Smooth muscle cell of the brain vasculature (primary cell): ENCODE results near the gene ZNF226.
"Not testable (repeated sequence)": the region's sequence is repeated elsewhere in the genome, so short reads cannot be mapped to it uniquely, and the experiment has no call there.

Experiments used
- DNase-seq: peaks from one replicate; pipeline ENCODE4 v3.0.0-alpha.2; 2012; ENCODE audit warnings: low read depth, low spot score

Gene ZNF226

DNA sequence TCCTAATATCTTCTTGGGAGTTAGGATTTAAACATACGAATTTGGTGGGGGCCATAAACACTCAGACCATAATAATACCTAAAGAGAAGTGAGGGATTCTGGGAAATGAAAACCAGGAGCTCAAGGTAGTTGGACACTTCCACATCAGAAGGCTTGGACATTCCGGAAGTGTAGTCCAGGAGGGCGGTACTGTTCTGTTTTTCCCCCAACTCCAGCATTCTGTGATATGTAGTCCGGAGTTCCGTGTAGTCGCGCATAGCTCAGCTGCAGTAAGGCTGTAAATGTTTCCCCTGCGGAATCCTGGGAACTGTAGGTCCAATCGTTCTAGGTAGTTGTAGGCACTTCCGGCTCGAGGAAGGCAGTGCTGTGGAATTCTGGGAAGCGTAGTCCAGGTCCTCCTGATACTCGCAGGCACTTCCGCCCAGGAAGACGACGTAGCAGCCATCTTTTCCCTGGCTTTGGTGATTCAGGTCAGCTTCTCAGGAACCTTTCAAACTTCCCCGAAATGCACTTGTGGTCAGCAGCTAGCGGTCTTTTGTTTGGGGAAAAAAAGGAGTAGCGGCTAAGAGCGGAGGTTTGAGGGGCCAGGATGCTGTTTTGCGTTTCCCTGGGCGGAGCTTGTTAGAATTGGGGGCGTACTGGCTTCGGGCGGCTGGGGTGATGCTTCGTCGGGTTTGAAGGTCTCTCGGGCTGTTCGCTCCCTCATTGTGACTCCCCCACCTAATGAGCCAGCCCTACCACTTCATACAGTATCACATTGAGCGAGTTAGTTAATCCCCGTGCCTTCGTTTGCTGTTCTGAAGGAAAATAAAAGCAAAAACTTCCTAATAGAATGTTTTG lies at the start of gene ZNF226:
Gene ZNF226, plus strand, starts transcription at position 428 of the 840 bp plus-strand sequence. CDS start 4,981 bp downstream, outside the sequence.
- DNase-seq, result peak; percentile 94

GRCh38 chr19:44121162-44121561 lies 43.7 kb upstream of the ZNF226 start:
- DNase-seq, result not testable (repeated sequence)

DNA sequence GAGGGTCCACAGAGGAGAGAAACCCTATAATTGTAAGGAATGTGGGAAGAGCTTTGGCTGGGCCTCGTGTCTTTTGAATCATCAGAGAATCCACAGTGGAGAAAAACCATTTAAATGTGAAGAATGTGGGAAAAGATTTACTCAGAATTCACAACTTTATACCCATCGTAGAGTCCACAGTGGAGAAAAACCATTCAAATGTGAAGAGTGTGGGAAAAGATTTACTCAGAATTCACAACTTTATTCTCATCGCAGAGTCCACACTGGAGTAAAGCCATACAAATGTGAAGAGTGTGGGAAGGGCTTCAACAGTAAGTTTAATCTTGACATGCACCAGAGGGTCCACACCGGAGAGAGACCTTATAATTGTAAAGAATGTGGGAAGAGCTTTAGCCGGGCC lies 32.9 kb upstream of the ZNF226 start:
- no peak for DNase-seq

DNA sequence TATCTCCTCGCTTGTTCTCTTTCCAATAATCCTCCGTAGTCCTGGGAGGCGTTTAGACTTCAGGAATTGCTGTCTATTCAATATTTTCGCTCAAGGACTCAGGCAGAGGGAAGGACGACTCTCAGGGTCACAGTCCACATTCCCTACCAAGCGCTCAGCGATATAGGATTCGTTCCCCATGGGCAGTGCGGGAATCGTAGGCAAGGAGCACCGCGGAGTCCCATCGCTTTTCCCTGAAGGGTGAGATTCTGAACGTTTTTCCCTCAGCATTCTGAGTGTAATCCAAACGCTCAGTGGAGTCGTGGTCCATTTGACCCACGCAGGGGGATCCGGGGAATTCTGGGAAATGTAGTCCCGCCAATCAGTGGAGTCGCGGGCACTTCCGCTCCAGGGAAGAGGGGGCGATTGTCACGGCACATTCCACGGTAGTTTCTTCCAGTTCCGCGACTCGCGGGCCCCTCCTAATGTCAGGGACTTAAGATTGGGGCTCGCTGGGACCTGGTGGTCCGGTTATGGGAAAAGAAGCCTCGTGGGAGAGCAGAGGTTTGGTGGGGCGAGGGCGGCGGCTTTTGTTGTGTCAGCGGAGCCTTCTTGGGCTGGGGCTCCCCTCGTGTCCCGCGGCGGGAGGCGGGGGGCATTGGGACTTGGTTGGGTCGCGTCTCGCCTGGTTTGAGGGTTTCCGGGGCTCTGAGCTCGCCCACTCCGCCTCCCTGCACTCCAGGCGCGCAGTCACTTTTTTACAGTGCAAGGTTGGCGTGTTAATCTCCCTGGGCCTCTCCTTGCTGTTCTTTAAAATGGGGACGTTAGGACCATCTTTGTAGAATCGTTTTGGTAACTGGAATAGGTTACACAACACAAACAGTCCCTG lies 23.5 kb upstream of the ZNF226 start, which contains the start of gene ZNF234:
Gene ZNF234, plus strand, starts transcription at position 364 of the 868 bp plus-strand sequence. CDS start 3,079 bp downstream, outside the sequence.
- DNase-seq, result peak; percentile 41

DNA sequence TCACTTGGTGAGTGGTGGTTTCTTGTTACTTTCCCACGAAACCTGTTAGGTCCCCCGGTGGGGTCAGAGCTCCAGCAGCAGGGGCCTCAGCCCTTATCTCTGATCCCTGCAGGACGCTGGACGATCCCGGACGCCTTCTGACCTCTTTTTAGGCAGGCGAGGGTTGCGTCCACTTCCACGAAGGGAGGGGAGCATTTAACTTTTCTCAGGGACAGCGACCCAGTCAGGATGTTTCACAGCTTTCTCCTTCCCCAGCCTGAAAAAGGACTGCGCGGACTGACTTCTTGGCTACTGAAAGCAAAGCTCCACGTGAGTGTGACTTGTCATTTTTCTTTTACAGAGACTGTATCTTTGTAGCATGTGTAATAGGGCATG lies 22.9 kb upstream of the ZNF226 start:
- no peak for DNase-seq

GRCh38 chr19:44149776-44150175 lies 15.1 kb upstream of the ZNF226 start:
- no peak for DNase-seq

GRCh38 chr19:44151491-44151890 lies 13.4 kb upstream of the ZNF226 start:
- DNase-seq, result no peak

GRCh38 chr19:44156475-44156874 lies 8.4 kb upstream of the ZNF226 start:
- no peak for DNase-seq

DNA sequence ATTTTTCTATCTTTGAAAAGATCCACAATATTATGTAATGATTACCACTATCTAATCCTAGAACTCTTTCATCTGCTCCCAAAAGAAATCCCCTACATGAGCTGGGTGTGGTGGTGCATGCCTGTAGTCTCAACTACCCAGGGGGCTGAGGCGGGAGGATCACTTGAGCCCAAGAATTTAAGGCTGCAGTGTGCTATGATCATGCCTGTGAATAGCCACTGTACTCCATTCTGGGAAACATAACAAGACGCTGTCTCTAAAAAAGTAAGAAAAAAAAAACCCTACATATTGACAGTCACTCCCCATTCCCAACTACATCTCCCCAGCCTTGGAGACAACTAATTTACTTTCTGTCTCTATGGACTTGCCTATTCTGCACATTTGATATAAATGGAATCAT lies 1.1 kb upstream of the ZNF226 start:
- no peak for DNase-seq

DNA sequence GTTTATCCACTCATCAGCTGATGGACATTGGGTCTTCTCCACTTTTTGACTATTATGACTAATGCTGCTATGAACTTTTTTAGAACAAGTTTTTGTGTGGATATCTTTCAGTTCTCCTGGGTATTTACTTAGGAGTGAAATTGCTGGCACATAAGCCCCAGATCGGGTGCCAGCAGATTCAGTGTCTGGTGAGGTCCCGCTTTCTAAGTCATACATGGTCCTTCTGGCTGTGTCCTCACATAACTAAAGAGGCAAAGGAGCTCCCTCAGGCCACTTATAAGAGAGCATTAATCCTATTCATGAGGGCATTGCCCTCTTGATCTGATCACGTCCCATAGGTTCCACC lies 600 bp upstream of the ZNF226 start:
- no peak for DNase-seq

- DNase-seq, result not testable (repeated sequence)
Observed at GRCh38 chr19:44170660-44171059, 5.8 kb downstream of the ZNF226 start.

DNA sequence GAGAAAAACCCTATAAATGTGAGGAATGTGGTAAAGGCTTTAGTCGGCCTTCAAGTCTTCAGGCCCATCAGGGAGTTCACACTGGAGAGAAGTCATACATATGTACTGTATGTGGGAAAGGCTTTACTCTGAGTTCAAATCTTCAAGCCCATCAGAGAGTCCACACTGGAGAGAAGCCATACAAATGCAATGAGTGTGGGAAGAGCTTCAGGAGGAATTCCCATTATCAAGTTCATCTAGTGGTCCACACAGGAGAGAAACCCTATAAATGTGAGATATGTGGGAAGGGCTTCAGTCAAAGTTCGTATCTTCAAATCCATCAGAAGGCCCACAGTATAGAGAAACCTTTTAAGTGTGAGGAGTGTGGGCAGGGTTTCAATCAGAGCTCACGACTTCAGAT lies 11.7 kb downstream of the ZNF226 start:
- DNase-seq, result no peak

DNA sequence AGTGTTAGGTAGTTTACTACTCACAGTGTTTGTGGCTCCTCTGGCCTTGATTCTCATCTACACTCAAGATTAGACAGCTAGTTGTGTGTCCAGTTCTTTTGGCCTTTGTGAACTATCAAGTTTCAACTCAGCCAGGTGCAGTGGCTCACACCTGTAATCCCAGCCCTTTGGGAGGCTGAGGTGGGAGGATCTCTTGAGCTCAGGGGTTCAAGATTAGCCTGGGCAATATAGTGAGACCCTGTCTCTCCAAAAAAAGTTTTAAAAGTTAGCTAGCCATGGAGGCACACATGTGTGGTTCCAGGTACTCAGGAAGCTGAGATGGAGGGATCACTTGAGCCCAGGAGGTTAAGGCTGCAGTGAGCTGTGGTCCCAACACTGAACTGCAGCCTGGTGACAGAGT lies 16.1 kb downstream of the ZNF226 start:
- no peak for DNase-seq

DNA sequence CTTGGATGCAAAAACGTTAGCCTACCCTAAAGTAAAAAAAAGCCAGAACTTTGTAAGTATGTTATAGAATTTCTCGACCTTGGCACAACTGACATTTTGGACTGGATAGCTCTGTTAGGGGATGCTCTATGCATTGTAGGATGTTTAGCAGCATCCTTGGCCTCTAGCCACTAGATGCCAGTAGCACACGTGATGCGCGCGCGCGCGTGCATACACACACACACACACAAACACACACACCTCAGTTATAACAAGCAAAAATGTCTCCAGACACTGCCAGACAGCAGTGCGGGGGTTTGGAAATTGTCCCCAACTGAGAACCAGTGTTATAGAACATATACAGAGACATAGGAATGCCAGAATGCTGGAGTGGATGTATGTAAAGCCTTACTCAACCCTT lies 17.2 kb downstream of the ZNF226 start:
- DNase-seq, result no peak

- no peak for DNase-seq
Observed at GRCh38 chr19:44190020-44190419, 25.1 kb downstream of the ZNF226 start.

DNA sequence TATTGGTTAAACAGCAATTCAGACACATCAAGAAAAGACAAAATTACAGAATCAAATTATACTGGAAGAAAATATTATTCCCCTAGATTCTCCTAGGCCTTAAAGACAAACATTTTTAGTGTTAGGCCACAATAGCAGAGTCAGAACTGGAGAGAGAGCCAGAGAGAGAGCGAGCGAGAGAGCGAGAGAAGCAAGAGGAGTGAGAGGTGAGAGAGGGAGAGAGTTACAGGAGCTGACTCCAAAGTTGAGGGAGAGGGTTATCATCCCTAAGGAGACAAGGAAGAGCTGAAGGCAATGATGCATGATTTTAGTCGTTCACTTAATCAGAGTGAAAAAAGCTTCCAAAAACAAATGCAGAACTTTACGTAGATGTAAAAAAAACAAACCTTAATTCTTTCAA lies 27.2 kb downstream of the ZNF226 start:
- DNase-seq, result no peak

DNA sequence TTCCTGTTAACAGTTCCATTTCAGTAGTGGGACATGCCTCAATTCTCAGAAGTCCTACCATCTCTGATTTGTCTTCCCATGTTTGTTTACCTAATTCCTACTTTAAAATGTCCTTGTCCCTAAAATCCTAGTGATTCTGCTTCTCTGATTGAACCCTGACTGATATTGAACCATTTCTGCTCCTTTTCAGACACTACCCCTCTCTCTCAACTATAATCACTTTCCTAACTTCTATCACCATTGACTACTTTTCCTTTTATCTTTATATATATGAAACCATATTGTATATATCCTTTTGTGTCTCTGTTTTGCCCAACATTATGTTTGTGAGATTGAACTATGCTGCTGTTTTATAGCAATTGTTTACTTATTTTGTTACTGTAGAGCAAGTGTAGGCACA lies 31.9 kb downstream of the ZNF226 start:
- no peak for DNase-seq

- DNase-seq, result no peak
Observed at GRCh38 chr19:44202470-44202869, 37.6 kb downstream of the ZNF226 start.

- DNase-seq, result no peak
Observed at GRCh38 chr19:44202974-44203373, 38.1 kb downstream of the ZNF226 start.

- not testable (repeated sequence) for DNase-seq
Observed at GRCh38 chr19:44203877-44204276, 39.0 kb downstream of the ZNF226 start.

GRCh38 chr19:44204772-44205171 lies 39.9 kb downstream of the ZNF226 start:
- DNase-seq, result no peak

DNA sequence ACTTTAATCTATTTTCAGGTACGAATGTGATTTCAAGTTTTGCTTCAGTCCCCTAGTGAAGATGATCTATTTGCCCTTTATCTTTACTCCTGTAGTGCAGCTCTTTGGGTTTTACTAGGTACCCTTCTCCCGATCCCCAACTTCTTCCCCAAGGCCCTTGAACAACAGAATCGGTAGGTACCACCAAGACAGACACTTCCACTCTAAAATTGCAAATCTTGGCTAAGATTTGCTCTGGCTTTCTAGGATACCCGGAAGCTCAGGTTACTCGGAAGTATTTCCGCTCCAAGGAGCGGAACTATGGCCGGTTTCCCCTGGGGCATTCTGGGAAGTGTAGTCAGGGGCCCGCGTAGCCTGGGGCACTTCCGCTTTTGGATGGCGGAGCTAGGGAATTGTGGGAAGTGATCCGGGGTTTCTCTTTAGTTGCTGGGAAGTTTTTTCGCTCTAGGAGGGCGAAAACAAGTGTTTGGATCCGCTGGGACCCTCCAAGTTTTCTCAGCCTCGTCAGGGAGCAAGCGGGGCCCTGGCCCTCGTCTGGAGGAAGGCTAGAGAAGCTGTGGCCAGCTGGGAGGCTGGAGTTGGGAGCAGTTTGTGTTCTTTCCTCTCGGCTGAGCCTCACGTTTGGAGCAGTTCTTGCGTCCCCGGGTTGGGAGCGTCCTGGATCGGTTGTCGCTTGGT lies 42.4 kb downstream of the ZNF226 start:
- DNase-seq, result peak; percentile 81
